Ovary (tissue), 3 donors: ENCODE measurements around the gene UFD1.

Experiments used
- EP300 ChIP-seq: sonication (generic); formaldehyde crosslinking; IDR thresholded peaks from one replicate; pipeline ENCODE4 v1.6.1; 2017; ENCODE audit warnings: antibody characterized with exemption
- POLR2A ChIP-seq: fragments of 450-650 bp; IDR thresholded peaks from one replicate; pipeline ENCODE4 v1.6.1; 2017; ENCODE audit warnings: antibody characterized with exemption, mild to moderate bottlenecking, moderate library complexity
- TF ChIP-seq, protein P1 (sequence below), 3 donors: fragments of 450-650 bp in 2 of 3; fragments of 200-600 bp in 1 of 3; IDR thresholded peaks; one replicate each; pipeline versions ENCODE4 v1.5.1 to v1.8.0; 2016 to 2022; ENCODE audit warnings: antibody characterized with exemption in 3 of 3, mild to moderate bottlenecking in 1 of 3
- donor health status: DM: no; HTN: no; CAD: no.

DNA sequence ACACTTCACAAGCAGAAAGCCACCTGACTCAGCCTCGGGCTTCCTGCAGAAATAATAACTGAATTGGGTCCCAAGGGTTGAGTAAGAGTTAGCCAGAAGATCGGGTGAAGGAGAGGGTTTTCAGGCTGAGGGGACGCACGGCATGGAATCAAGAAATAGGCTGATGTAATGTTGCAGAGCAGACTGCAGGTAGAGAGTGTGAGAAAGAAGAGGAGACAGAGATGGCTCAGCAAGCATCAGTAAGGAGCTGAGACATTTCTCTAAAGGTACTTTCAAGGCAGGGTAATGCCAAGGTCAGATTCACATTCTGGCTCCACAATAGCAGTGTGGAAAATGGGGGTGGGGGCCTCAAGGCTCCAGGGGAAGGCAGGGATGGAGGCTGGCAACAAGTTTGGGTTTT, 66.1 kb downstream of the UFD1 start:
- TF ChIP-seq, protein P1, sequence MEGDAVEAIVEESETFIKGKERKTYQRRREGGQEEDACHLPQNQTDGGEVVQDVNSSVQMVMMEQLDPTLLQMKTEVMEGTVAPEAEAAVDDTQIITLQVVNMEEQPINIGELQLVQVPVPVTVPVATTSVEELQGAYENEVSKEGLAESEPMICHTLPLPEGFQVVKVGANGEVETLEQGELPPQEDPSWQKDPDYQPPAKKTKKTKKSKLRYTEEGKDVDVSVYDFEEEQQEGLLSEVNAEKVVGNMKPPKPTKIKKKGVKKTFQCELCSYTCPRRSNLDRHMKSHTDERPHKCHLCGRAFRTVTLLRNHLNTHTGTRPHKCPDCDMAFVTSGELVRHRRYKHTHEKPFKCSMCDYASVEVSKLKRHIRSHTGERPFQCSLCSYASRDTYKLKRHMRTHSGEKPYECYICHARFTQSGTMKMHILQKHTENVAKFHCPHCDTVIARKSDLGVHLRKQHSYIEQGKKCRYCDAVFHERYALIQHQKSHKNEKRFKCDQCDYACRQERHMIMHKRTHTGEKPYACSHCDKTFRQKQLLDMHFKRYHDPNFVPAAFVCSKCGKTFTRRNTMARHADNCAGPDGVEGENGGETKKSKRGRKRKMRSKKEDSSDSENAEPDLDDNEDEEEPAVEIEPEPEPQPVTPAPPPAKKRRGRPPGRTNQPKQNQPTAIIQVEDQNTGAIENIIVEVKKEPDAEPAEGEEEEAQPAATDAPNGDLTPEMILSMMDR (IDR thresholded peaks at IDR 0.05): no peak
- TF ChIP-seq POLR2A (no peak), EP300 (no peak)
